ENCODE measurements around the gene THEM5.
"Not testable (repeated sequence)": the region's sequence is repeated elsewhere in the genome, so short reads cannot be mapped to it uniquely, and the experiment has no call there.

- not testable (repeated sequence) for TF ChIP-seq CTCF, POLR2A (IDR thresholded peaks at IDR 0.05)
Measured at GRCh38 chr1:151900804-151901203, 47.3 kb upstream of the THEM5 start.
